Endothelial cell of umbilical vein (primary cell): ENCODE measurements around the gene PYCR2. TPM values are rescaled to one million over a fixed set of nuclear protein-coding genes. Genes with fewer than 3 reads are reported as not detected.

Experiments used
- BruUV-seq: library from RNA; stranded (reverse); fragments of 400-500 nt; replicated peaks from 2 replicates; lab custom pipeline; 2021; lab: Mats Ljungman, UMichigan
- CTCF ChIA-PET: fragments of 300-600, 350-600 bp; sonication (Branson Sonifier 250); formaldehyde crosslinking; loops from one replicate; lab custom pipeline; 2021; ENCODE audit warnings: antibody characterized with exemption, inconsistent platforms; lab: Charles Lee
- POLR2A ChIA-PET: fragments of 300-600, 350-600 bp; sonication (Branson Sonifier 250); formaldehyde crosslinking; loops from one replicate; lab custom pipeline; 2021; ENCODE audit warnings: antibody characterized with exemption, inconsistent platforms; lab: Charles Lee
- DNase-seq: peaks from one replicate; pipeline ENCODE4 v3.0.0-alpha.2; 2011; ENCODE audit warnings: low read depth, low spot score
- FAIRE-seq: peaks from 2 replicates; lab custom pipeline; 2011; peaks lifted over from hg19 to GRCh38; lab: Jason Lieb, UNC
- H2AFZ ChIP-seq: 2 replicates; pipeline ENCODE4 v1.6.0; 2012; ENCODE audit warnings: low read depth, low read length, control low read depth, inconsistent platforms
- H3K27ac ChIP-seq: 2 replicates; pipeline ENCODE4 v1.5.1; 2011; ENCODE audit warnings: low read depth, mild to moderate bottlenecking, control low read depth, low read length, moderate library complexity; ENCODE audit not compliant: insufficient read depth
- H3K27me3 ChIP-seq, 2 experiments: 2 replicates each; pipeline versions ENCODE4 v1.6.0 to v1.6.1; 2011; ENCODE audit warnings: low read length in 2 of 2, mixed read lengths in 1 of 2; ENCODE audit not compliant: control insufficient read depth in 2 of 2, insufficient read depth in 2 of 2
- H3K36me3 ChIP-seq, 2 experiments: 2 replicates in 1 of 2; 3 replicates in 1 of 2; pipeline ENCODE4 v1.5.1; 2011; ENCODE audit warnings: low read length in 2 of 2, mild to moderate bottlenecking in 1 of 2, moderate library complexity in 1 of 2; ENCODE audit not compliant: control insufficient read depth in 2 of 2, insufficient read depth in 2 of 2; ENCODE audit errors: extremely low read depth in 1 of 2
- H3K4me1 ChIP-seq: 3 replicates; pipeline ENCODE4 v1.5.1; 2011; ENCODE audit warnings: mild to moderate bottlenecking, low read length; ENCODE audit not compliant: control insufficient read depth, insufficient read depth; ENCODE audit errors: extremely low read depth
- H3K4me2 ChIP-seq: 2 replicates; pipeline ENCODE4 v1.6.1; 2011; ENCODE audit warnings: low read length, control low read depth, mixed read lengths; ENCODE audit not compliant: insufficient read depth
- H3K4me3 ChIP-seq, 3 experiments: fragments of 200-600 bp in 1 of 3; sonication (generic), shearing (Covaris generic) in 1 of 3; replicated peaks in 1 of 3; 2 replicates each; pipeline ENCODE4 v1.5.1; 2011 to 2016; ENCODE audit warnings: control low read depth in 3 of 3, low read length in 3 of 3, mild to moderate bottlenecking in 2 of 3, inconsistent platforms in 1 of 3, low read depth in 1 of 3, moderate library complexity in 1 of 3; ENCODE audit not compliant: insufficient read depth in 1 of 3
- H3K79me2 ChIP-seq: 2 replicates; pipeline ENCODE4 v1.6.0; 2012; ENCODE audit warnings: low read length, inconsistent platforms; ENCODE audit not compliant: control insufficient read depth, insufficient read depth
- H3K9ac ChIP-seq: replicated peaks from 2 replicates; pipeline ENCODE3; 2011; ENCODE audit warnings: low read length, control low read depth; ENCODE audit not compliant: insufficient read depth; ENCODE audit errors: extremely low read depth
- H3K9me1 ChIP-seq: replicated peaks from 3 replicates; pipeline ENCODE4 v1.6.0; 2011; ENCODE audit warnings: mild to moderate bottlenecking, low read length; ENCODE audit not compliant: control insufficient read depth, insufficient read depth; ENCODE audit errors: extremely low read depth
- H3K9me3 ChIP-seq: replicated peaks from 2 replicates; pipeline ENCODE4 v1.5.1; 2012; ENCODE audit warnings: low read length, inconsistent platforms; ENCODE audit not compliant: control insufficient read depth, insufficient read depth
- H4K20me1 ChIP-seq: replicated peaks from 2 replicates; pipeline ENCODE3; 2011; ENCODE audit warnings: mild to moderate bottlenecking, low read length; ENCODE audit not compliant: control insufficient read depth, insufficient read depth; ENCODE audit errors: extremely low read depth
- EZH2 ChIP-seq: IDR thresholded peaks from 2 replicates; pipeline ENCODE4 v1.6.1; 2012; ENCODE audit warnings: borderline replicate concordance, low read depth, mild to moderate bottlenecking, moderate library complexity, low read length, inconsistent platforms; ENCODE audit not compliant: severe bottlenecking
- FOS ChIP-seq: IDR thresholded peaks from 2 replicates; pipeline ENCODE4 v1.6.1; 2011; ENCODE audit warnings: mild to moderate bottlenecking, low read length, moderate library complexity, borderline replicate concordance; ENCODE audit not compliant: insufficient read depth
- GATA2 ChIP-seq: IDR thresholded peaks from 2 replicates; pipeline ENCODE4 v1.7.0; 2011; ENCODE audit warnings: low read depth, mild to moderate bottlenecking, moderate library complexity, mixed read lengths, low read length; ENCODE audit not compliant: insufficient read length, insufficient read depth
- JUN ChIP-seq: IDR thresholded peaks from 2 replicates; pipeline ENCODE4 v1.6.1; 2011; ENCODE audit warnings: borderline replicate concordance, low read depth; ENCODE audit not compliant: insufficient read length, insufficient read depth
- MAX ChIP-seq: IDR thresholded peaks from 2 replicates; pipeline ENCODE4 v1.6.1; 2011; ENCODE audit not compliant: insufficient read depth, insufficient read length
- MYC ChIP-seq: IDR thresholded peaks from one replicate; pipeline ENCODE4 v1.6.1; 2011; ENCODE audit warnings: mild to moderate bottlenecking, low read depth, low read length
- POLR2A ChIP-seq: IDR thresholded peaks from 2 replicates; pipeline ENCODE4 v1.6.1; 2012; ENCODE audit warnings: low read depth, mild to moderate bottlenecking, control low read depth, low read length
- POLR2AphosphoS5 ChIP-seq: IDR thresholded peaks from 2 replicates; pipeline ENCODE4 v1.6.1; 2012; ENCODE audit warnings: low read depth, mild to moderate bottlenecking, control low read depth, low read length, moderate library complexity; ENCODE audit not compliant: insufficient read depth
- dilution Hi-C: fragments of 300-500 bp; cut with MboI; formaldehyde crosslinking; loops from one replicate; pipeline ENCODE4 v1.15.0; 2019; ENCODE audit warnings: low sequenced_read_pairs; ENCODE audit not compliant: extremely low pct_ligation_motif_present
- intact Hi-C: fragments of 100-400 bp; cut with micrococcal nuclease; formaldehyde crosslinking; loops from one replicate; pipeline ENCODE4 v1.10.0; 2022
- polyA plus RNA-seq, 4 experiments: library from polyadenylated mRNA; depleted of rRNA in 3 of 4; stranded (reverse) in 3 of 4; unstranded in 1 of 4; fragments of >200 nt; gene quantifications; 2 replicates each; pipeline versions ENCODE4 v1.2.1 to v1.2.3, GENCODE V29; 2011 to 2012; ENCODE audit warnings: missing spikeins in 1 of 4
- total RNA-seq: library from RNA; stranded (reverse); gene quantifications from 2 replicates; pipeline ENCODE4 v1.2.3, GENCODE V29; 2021
- TF ChIP-seq, protein P1 (sequence below), 2 donors: IDR thresholded peaks; 1 replicate in 1 of 2; 2 replicates in 1 of 2; pipeline ENCODE4 v1.5.1; 2011; ENCODE audit warnings: low read length in 2 of 2, mild to moderate bottlenecking in 2 of 2, moderate library complexity in 2 of 2, control low read depth in 1 of 2, inconsistent platforms in 1 of 2, low read depth in 1 of 2; ENCODE audit not compliant: insufficient read depth in 1 of 2; ENCODE audit errors: extremely low read depth in 1 of 2

Gene PYCR2
- total and polyA plus RNA-seq, 2 donors (not counting 3 experiments of a cell fraction or from before 2014, with no cell fraction given) = 64.6 to 65.1 TPM

- Histone ChIP-seq H3K27me3 (peaks cover 2 to 7% of the 10 kb centered on the region in 2 experiments), H3K4me3 (no peak overlapping the region), H3K9me3 (no peaks in the 10 kb centered on the region), H3K4me2 (no peak overlapping the region), H3K27ac (no peak overlapping the region), H3K9ac (no peak overlapping the region), H4K20me1 (no peaks in the 10 kb centered on the region), H2AFZ (no peak overlapping the region), H3K79me2 (no peaks in the 10 kb centered on the region), H3K36me3 (no peaks in the 10 kb centered on the region), H3K9me1 (no peaks in the 10 kb centered on the region), H3K4me1 (no peaks in the 10 kb centered on the region)
- intact Hi-C loops (no loop called here), dilution Hi-C loops (no loop called here)
- TF ChIP-seq FOS (no peak), JUN (no peak), MYC (no peak), MAX (no peak), GATA2 (no peak)
- POLR2A ChIA-PET = no interaction called here
- CTCF ChIA-PET = interaction anchor here (1.4 kb wide), 1 partner anchor 28 kb away, joined by 4 read pairs; no protein-coding TSS in a partner anchor
- no TSS peak for BruUV-seq
- DNase-seq = no peak
- no peak for FAIRE-seq
Observed at GRCh38 chr1:225943582-225943981, 19.5 kb upstream of the PYCR2 start.

GRCh38 chr1:225942574-225942973 is 18.5 kb upstream of the PYCR2 start:
- H3K9me1 ChIP-seq = no peaks in the 10 kb centered on the region
- no peak overlapping the region for H3K4me2 ChIP-seq
- no peak overlapping the region for H2AFZ ChIP-seq
- POLR2A ChIA-PET = no interaction called here
- no peak overlapping the region for H3K9ac ChIP-seq
- H3K9me3 ChIP-seq = no peaks in the 10 kb centered on the region
- dilution Hi-C loops (no loop called here), intact Hi-C loops (no loop called here)
- H4K20me1 ChIP-seq = no peaks in the 10 kb centered on the region
- BruUV-seq = no TSS peak
- peaks cover 0 to 3% of the 10 kb centered on the region in 2 experiments for H3K27me3 ChIP-seq
- no peak for TF ChIP-seq GATA2
- TF ChIP-seq, protein P1, sequence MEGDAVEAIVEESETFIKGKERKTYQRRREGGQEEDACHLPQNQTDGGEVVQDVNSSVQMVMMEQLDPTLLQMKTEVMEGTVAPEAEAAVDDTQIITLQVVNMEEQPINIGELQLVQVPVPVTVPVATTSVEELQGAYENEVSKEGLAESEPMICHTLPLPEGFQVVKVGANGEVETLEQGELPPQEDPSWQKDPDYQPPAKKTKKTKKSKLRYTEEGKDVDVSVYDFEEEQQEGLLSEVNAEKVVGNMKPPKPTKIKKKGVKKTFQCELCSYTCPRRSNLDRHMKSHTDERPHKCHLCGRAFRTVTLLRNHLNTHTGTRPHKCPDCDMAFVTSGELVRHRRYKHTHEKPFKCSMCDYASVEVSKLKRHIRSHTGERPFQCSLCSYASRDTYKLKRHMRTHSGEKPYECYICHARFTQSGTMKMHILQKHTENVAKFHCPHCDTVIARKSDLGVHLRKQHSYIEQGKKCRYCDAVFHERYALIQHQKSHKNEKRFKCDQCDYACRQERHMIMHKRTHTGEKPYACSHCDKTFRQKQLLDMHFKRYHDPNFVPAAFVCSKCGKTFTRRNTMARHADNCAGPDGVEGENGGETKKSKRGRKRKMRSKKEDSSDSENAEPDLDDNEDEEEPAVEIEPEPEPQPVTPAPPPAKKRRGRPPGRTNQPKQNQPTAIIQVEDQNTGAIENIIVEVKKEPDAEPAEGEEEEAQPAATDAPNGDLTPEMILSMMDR (IDR thresholded peaks at IDR 0.05; ENCODE audit: extremely low read depth in 1 of 2, insufficient read depth in 1 of 2, low read depth in 1 of 2, low read length in 2 of 2) = no peak
- no peak for TF ChIP-seq MAX
- no peak for TF ChIP-seq MYC
- TF ChIP-seq FOS = no peak
- TF ChIP-seq JUN = no peak
- TF ChIP-seq POLR2A = no peak
- no peak for TF ChIP-seq POLR2AphosphoS5
- no peak for TF ChIP-seq EZH2
- no peaks in the 10 kb centered on the region for H3K36me3 ChIP-seq
- H3K4me3 ChIP-seq = no peak overlapping the region
- H3K27ac ChIP-seq = no peak overlapping the region
- CTCF ChIA-PET = interaction anchor here (0.7 to 1.6 kb wide), 4 partner anchors 9 to 31 kb away, joined by 3 to 5 read pairs (median 4); partner anchors contain the start of gene PYCR2
- DNase-seq = peak; percentile 80
- no peaks in the 10 kb centered on the region for H3K4me1 ChIP-seq
- no peaks in the 10 kb centered on the region for H3K79me2 ChIP-seq
- peak; percentile 55 for FAIRE-seq
